ENCODE measurements around the gene C22orf39.

DNA sequence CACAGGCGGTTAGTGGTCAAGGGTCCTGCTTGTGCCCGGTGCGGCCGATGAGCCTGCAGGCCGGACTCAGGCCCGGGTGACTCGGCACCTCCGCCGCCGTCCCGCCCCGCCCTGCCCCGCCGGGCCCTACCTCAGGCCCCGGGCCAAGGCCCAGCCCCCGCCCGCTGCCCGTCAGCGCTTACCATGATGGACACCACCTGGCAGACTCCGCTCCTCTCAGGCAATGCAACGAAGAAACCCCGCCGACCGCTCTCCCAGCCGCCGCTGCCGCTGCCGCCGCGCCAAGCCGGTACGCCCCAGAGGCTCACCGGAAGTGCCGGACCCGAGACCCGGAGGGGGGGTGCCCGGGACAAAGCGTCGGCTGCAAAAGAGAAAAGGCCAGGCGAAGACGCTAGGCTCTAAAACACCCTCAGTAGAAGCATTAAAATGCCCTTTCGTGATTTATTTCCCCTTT, 31.4 kb upstream of the C22orf39 start, which contains the start of gene UFD1:
- TF ChIP-seq, protein P1, sequence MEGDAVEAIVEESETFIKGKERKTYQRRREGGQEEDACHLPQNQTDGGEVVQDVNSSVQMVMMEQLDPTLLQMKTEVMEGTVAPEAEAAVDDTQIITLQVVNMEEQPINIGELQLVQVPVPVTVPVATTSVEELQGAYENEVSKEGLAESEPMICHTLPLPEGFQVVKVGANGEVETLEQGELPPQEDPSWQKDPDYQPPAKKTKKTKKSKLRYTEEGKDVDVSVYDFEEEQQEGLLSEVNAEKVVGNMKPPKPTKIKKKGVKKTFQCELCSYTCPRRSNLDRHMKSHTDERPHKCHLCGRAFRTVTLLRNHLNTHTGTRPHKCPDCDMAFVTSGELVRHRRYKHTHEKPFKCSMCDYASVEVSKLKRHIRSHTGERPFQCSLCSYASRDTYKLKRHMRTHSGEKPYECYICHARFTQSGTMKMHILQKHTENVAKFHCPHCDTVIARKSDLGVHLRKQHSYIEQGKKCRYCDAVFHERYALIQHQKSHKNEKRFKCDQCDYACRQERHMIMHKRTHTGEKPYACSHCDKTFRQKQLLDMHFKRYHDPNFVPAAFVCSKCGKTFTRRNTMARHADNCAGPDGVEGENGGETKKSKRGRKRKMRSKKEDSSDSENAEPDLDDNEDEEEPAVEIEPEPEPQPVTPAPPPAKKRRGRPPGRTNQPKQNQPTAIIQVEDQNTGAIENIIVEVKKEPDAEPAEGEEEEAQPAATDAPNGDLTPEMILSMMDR (IDR thresholded peaks at IDR 0.05; ENCODE audit: insufficient read depth, low read length, poor library complexity, severe bottlenecking): no peak
- TF ChIP-seq EZH2phosphoT487 (conservative IDR thresholded peaks at IDR 0.05; ENCODE audit: low read length): no peak
